Measurements from ENCODE around the gene CMTM4.
"Not testable (repeated sequence)": the region's sequence is repeated elsewhere in the genome, so short reads cannot be mapped to it uniquely, and the experiment has no call there.

CMTM4 gene

DNA sequence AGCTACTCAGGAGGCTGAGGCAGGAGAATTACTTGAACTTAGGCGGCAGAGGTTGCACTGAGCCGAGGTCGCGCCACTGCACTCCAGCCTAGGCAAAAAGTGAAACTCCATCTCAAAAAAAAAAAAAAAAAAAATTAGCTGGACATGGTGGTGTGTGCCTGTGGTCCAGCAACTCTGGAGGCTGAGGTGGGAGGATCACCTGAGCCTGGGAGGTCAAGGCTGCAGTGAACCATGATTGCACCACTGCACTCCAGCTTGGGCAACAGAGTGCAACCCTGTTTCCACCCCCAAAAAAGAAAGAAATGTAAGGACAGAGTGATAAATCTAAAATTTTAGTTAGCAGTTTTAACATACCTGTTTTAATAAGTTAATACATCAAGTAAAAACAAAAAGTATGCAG is 100.0 kb downstream of the CMTM4 start:
- not testable (repeated sequence) for DNase-seq (ENCODE audit: low read depth, low spot score)

DNA sequence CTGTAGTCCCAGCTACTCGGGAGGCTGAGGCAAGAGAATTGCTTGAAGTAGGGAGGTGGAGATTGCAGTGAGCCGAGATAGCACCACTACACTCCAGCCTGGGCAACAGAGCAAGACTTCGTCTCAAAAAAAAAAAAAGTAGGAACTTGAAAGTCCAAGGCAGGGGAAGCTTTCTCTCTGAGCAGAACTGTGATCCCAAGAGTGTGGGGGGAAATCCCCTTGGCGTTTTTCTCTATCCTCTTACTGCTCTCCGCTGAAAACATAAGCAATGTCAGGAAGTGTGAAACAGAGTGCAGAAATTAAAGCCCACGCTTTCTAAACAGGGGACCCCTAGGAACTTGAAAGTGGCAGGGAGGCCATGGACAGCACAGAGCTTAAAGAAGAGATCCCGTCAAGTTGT is 101.8 kb downstream of the CMTM4 start:
- no peak for DNase-seq (ENCODE audit: low read depth, low spot score)

DNA sequence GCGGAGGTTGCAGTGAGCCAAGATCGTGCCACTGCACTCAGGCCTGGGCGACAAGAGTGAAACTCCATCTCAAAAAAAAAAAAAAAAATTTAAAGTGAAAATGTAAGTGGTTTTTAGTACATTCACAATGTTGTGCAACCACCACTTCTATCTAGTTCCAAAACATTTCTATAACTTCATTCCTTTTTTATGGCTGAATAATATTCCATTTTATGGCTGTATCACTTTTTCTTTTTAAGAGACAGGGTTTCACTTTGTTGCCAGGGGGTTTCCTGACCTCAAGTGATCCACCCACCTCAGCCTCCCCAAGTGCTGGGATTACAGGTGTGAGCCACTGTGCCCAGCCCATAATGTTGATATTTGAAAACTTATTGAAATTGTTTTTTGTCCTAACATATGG is 103.7 kb downstream of the CMTM4 start:
- no peak for DNase-seq (ENCODE audit: low read depth, low spot score)

DNA sequence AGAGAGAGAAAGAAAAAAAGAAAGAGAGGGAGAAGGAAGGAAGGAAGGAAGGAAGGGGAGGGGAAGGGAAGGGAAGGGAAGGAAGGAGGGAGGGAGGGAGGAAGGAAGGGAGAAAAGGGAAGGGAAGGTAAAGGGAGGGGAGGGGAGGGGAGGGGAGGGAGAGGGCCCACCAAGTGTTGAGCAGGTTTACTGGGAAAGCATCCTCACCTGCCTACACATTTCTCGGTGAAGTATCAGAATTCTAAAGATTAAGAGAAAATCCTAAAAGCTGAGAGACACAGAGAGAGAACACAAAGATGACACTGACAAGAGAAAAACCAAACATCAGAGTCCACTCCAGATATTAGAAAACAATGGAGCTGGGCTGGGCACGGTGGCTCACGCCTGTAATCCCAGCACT is 104.3 kb downstream of the CMTM4 start:
- DNase-seq (ENCODE audit: low read depth, low spot score): no peak

DNA sequence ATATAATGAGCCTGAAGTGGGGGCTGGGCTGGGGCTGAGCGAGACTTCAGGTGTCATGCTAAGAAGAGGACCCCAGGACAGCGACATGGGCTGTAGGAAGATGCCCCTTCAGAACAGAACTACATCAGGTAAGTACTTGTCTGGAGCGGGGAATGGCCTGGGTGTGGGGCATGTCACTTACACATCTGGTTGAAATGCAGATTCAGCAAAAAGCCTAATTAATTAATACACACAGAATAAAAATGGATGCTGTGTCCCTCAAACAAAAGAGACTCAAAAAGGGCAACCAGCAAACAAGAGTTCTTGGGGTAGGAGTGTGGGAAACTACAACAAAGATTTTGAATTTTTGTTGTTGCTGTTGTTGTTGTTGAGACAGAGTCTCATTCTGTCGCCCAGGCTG is 105.5 kb downstream of the CMTM4 start:
- no peak for DNase-seq (ENCODE audit: low read depth, low spot score)

DNA sequence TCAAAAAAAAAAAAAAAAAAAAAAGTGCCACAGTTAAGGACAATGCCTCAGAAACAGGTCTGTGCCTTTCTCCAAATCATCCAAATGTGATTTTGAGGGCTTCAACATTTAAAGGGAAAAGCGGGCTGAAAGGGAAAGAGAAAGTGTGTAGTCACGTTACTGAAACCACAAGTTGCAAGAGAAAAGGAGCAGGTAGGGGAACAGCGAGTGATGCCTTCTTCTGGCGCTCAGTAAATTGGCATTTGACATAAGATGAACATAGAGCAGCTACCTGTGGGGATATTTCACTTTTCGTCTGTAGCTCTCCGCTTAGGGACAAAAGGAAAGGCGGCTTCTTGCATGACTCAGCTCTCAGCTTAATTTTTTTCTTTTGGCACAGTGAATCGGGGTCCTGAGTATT is 106.2 kb downstream of the CMTM4 start:
- DNase-seq (ENCODE audit: low read depth, low spot score): no peak

DNA sequence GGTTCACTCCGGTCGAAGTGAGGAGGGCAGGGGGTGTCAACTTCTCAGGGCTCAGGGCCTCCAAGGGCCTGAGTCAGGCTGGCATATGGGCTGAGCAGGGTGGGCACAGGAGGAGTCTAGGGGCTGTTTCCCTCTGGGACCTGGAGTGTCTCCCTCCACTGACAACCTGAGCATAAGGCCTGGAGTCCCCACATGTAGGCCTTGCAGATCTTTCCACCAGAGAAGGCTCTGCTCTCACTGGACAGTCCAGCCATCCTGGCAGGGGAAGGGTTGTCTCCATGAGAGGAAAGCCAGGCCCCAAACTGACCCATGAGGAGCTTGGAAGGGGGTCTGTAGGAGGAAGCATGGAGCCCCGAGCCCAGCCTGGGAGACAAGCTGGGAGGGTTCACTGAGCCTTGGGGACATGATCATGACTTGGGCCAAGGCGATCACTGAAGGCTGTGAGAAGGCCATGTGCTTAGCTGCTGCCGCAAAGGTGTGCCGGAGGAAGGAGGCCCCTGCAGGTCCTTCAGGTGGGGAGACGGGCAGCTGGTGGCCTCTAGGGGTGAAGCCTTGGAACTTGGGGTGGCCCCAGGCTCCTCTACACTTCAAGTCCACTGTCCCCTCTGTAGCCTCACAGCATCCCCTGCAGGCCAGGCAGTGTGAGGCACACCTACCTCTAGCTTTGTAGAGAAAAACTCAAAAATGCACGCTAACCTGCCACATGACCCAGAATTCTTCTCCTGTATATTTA is 107.4 kb downstream of the CMTM4 start:
- no peak for DNase-seq (ENCODE audit: low read depth, low spot score)

DNA sequence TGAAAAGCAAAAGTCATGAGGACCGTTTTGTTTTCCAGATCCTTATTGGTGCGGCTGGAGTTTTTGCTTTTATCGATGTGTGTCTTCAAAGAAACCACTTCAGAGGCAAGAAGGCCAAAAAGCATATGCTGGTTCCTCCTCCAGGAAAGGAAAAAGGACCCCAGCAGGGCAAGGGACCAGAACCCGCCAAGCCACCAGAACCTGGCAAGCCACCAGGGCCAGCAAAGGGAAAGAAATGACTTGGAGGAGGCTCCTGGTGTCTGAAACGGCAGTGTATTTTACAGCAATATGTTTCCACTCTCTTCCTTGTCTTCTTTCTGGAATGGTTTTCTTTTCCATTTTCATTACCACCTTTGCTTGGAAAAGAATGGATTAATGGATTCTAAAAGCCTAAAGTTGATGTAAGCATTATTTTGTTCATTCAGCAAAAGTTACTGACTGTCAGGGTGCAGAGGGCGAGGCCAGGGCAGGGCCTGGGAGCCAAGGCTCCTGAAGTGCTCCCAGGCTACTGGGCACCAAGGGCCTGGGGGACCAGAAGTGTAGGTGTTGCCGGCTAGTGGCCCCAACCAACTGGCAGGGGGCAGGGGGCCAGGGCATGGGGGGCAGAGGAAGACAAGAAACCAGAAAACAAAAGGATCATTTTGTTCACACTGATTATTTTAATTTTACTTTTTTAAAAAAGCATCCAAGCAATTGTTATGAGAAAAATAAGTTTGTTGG is 108.5 kb downstream of the CMTM4 start:
- no peak for DNase-seq (ENCODE audit: low read depth, low spot score)

DNA sequence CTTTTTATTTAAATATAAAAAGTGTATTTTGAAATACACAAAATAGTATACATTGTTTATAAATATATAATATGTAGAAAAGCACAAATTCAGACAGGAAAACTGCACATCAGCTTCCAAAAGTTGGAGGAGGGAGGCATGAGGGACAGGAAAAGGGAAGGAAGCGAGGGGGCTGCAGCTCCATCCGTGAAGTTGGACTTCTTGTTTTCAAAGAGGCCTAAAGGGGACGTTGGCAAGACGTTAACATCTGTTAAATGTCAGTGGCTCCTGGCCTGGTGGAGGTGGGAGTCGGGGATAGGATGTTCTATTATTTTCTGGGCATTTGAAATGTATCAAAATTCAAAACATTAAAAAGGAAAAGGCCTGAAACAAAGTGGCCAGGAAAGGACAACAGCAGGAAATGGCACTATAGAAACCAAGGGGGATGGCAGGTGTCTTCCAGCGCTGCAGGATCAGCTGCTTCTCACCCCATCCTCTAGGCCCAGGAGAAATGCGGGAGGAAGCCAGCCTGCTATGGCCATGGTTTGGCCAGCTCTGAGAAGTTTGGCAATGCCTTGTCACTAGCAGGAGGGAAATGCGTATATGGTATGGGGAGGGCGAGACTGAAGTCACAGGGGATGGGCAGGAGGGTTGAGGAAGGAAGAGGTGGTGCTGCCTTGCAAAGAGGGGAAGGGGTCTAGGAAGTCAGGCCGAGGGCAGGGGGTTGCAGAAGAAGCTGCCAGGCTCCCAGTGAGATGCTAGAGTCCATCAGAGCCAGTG is 110.9 kb downstream of the CMTM4 start:
- no peak for DNase-seq (ENCODE audit: low read depth, low spot score)

DNA sequence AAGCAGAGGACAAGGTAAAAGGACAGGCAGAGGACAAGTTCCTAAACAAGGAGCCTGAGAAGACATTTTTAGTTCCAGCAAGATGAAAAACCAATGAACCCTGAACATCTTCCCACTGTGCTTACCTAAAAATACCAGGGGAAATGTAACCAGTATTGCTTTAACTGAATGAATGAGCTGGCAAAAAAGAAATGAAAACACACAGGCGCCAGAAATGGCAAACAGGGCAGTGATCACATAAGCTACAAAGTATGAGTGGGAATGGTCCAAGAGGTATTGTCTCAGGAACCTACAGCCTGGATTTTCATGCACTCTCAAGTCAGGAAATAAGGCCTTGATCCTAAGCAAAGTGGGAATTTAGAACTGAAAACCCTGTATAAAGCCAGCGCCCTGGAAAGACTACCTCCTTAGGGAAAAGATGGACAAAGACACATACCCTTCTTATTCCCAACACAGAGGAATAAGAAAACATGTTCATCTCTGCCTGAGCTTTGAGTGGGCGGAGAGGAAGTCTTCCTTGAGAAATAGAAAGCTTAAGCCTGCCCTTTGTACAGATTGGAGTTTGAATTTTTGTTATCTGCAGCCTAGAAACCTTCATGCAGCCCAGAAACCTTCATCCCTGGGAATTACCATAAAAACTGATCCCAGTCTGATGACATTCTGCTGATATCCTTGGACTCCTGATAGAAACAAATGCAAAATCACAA is 115.1 kb downstream of the CMTM4 start:
- DNase-seq (ENCODE audit: low read depth, low spot score): no peak

DNA sequence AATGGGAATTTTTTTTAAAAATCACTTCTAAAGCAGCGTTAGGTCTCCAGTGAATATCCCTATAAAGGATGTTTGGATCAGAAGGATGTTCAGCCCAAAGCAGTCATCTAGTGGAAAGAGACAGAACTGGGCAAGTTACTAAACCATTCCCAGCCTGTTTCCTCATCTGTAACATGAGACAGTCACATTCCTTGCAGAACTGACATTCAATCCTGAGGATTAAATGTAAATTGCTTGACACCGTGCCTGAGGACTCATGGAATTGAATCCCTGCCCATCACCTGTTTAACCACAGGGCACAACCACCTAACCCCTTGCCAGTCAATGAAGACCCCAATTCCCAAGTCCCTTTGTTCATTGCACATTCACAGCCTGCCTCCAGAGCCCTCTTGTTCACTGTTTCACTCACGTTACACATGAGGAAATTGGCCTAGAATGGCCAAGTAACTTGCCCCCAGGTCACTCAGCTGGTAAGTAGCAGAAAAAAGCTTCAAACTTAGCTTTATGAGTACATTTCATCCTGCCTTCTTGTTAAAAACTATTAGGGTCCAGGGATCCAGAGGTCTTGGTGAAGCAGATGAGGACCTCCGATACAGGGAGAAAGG is 115.8 kb downstream of the CMTM4 start:
- DNase-seq (ENCODE audit: low read depth, low spot score): no peak

DNA sequence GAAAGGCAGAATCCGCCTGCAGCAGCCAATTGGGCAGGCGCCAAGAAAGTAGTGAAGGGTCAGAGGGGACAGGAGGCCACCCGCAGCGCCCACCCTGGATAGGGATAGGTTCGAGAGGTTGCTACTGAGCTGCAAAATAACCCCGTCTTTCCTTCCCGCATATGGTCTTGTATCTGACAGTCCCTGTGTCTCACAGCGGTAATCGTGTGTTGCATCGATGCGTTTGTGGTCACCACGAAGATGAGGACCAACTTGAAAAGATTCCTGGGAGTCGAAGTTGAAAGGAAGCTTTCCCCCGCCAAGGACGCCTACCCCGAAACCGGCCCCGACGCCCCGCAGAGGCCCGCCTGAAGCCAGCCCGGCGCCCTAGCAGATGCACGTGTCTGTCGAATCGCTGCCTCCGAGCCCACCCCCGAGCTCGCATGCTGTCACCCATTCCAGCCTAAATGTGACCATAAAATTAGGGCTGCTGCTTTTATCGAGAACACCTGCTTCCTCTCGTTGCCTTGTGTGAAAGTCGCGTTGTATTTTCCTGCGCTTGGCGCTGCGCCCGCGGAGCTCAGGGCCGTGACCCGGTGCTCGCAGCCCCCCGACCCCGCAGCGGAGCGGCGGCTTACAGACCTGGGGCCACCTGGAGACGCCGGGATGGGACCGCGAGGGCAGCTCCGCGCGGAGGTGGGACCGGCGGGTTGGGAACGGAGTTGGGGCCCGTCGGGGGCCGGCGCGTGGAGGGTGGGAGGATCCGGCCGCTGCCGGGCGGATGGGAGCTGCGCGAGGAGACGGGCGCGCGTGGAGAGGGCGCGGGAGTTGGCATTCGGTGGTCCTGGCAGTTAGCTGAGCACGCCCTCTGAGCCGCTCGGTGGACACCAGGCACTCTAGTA is 117.7 kb downstream of the CMTM4 start, which contains the start of gene CMTM2:
CMTM2 (plus strand) TSS at position 813 of the 881 bp plus-strand sequence. CDS start 145 bp downstream, outside the sequence.
- DNase-seq (ENCODE audit: low read depth, low spot score): no peak

DNA sequence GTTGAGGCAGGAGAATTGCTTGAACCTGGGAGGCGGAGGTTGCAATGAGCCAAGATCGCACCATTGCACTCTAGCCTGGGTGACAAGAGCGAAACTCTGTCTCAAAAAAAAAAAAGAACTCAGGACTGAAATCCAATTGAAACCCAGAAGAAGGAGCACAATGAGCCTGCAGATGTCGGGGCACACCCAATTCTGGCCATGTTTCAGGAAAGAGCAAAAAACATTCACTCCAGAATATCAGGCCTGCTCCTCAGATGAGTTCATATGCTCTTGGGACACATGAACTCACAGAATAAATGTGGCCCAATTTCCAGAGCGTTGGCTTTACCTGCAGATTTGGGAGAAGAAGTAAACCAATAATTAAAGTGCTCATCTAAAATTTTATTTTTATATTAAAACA is 120.2 kb downstream of the CMTM4 start:
- DNase-seq (ENCODE audit: low read depth, low spot score): no peak

DNA sequence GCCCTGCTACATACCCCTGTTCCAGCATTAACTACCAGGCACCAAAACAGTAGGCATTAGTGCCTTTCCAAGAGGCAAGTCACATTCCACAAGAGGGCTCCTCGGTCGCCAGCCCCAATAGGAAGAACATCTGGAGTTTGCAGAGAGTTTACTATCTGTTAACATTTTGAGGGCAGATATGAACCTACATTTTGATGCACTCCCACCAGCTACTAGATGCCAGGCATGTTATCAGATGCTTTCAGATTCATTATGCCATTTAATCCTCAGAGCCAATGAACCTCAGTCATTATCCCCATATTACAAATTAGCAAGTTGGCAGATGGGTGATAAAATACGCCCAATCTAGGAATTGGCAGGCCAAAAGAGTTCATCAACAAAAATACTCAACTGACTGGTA is 121.5 kb downstream of the CMTM4 start:
- DNase-seq (ENCODE audit: low read depth, low spot score): no peak

DNA sequence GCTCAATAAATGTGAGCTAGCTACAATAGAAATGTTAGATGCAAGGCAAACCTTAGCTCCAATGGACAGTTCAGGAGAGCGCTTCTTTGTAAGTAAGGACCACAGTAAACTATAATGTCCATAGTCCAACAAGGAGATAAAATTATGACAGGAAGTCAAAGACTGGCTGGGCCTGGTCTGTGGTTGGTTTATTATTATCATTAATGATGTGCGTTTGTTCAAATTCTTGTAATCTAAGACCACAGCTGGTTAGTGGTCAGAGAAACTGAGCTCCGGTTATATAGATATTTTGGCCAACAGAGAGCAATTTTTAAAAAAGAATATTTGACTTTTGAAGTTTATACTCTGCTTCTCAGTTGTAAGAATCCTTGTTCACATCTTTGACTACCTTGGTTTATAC is 122.0 kb downstream of the CMTM4 start:
- no peak for DNase-seq (ENCODE audit: low read depth, low spot score)

DNA sequence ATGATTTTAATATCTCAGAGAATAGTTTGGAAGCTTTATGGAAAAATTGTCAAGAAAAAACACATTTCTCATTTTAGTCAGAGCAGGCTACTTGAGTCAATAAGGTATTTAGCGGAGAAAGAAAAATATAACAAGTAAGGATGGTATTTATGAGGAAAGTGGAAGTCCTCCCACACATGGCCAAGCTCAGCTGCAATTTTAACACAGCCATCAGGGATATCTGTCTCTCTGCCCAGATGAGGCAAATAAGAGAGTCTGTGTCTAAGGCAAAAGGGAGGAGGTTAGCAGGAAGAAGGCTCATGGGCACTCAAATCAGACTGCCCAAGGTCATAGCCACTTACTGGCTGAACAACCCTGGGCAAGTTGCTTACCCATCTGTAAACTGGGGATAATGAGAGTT is 122.5 kb downstream of the CMTM4 start:
- no peak for DNase-seq (ENCODE audit: low read depth, low spot score)

DNA sequence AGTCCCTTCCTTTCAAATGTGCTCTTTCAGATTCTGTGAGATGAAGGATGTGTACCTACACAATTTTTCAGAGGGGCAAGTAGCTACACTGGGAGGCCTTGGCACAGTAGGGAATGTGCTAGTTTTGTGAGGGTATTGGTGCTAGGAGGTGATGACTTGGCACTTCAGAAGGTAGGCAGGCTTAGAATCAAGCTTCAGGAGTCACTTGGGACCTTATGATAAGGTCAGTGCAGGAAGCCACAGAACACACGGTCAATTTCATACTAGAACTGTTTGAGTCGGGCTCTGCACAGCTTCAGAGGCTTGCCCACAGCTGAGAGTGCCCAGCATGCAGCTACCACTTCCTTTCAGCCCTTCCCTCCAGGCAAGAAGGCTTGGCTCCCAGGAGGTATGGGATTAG is 124.2 kb downstream of the CMTM4 start:
- no peak for DNase-seq (ENCODE audit: low read depth, low spot score)

DNA sequence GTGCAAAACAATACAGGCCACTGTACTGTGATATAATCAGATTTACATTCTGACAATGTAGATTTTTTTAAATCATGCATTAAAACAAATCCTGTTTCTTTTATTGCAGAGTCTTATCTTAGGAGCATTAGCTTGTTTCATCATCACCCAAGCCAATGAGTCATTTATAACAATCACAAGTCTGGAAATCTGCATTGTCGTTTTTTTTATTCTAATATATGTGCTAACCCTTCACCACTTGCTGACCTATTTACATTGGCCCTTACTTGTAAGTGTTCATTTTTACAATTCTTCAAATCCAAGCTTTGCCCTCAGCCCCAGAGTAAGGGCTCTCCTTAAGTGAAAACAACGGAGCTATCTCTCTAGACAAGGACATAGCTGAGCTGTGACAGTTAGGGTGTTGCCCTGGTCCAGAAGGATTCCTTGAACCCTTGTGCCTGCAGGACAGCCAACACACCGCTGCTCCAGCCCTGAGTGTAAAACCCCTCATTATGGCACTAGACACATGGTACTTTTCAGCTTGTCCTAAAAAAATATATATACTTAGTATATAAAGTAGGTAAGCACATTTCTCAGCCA is 126.6 kb downstream of the CMTM4 start:
- no peak for DNase-seq (ENCODE audit: low read depth, low spot score)

DNA sequence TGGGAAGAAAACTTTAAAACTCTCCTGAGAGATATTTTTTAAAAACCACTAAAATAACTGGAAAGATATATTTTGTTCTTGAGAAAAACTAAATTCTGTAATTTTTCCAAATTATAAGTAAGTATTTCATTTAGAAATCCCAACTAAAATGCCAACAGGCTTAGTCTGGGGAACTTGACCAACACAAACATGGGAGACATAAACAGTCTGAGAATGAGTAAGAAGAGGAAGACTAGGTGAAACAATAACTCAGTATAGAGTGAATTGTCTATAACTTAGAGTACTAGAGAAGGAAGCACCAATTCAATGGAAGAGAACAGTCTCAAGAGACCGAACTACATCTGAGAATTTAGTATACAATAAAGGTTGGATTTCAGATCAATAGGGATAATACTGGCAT is 127.4 kb downstream of the CMTM4 start:
- DNase-seq (ENCODE audit: low read depth, low spot score): no peak

DNA sequence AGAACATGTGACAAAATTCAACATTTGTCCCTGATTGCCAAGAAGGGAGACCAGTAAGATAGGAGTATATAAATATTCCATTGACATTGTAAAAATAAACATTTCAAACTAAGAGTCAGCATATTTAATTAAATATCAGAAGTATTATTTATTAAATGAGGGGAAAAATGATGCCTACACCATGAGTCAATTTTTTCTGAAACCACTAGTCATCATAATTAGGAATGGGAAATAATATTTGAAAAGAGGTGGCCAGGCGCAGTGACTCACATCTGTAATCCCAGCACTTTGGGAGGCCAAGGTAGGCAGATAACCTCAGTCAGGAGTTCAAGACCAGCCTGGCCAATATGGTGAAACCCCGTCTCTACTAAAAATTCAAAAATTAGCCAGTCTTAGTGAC is 128.2 kb downstream of the CMTM4 start:
- DNase-seq (ENCODE audit: low read depth, low spot score): no peak
